GM12891 (cell line): ENCODE measurements around the gene CEACAM18.

Experiments used
- POLR2AphosphoS5 ChIP-seq: IDR thresholded peaks from 2 replicates; pipeline ENCODE4 v1.6.1; 2011; ENCODE audit warnings: low read depth, low read length, control low read depth
- TAF1 ChIP-seq: IDR thresholded peaks from 2 replicates; pipeline ENCODE4 v1.6.1; 2011; ENCODE audit warnings: low read depth, low read length, control low read depth

- no peak for TF ChIP-seq TAF1
- TF ChIP-seq POLR2AphosphoS5 = no peak
Observed at GRCh38 chr19:51525651-51526050, 47.3 kb downstream of the CEACAM18 start.
